Panc1 (cell line): ENCODE measurements around the gene IL2RA. TPM values are rescaled to one million over a fixed set of nuclear protein-coding genes. Genes with fewer than 3 reads are reported as not detected.

ENCODE experiments used
- ATAC-seq: fragments of 200-7000 bp; cut with Tn5 transposase; 2 replicates; pipeline ENCODE4 v1.9.1; 2020; ENCODE audit warnings: mild to moderate bottlenecking, moderate library complexity
- BruUV-seq: library from RNA; stranded (reverse); fragments of 400-500 nt; replicated peaks from 2 replicates; lab custom pipeline; 2021; lab: Mats Ljungman, UMichigan
- CTCF ChIA-PET: fragments of 300-600 bp; sonication (Branson Sonifier 250); formaldehyde crosslinking; loops from one replicate; lab custom pipeline; 2022; ENCODE audit warnings: antibody characterized with exemption; lab: Charles Lee
- POLR2A ChIA-PET: fragments of 300-600 bp; sonication (Branson Sonifier 250); formaldehyde crosslinking; loops from one replicate; lab custom pipeline; 2022; ENCODE audit warnings: antibody characterized with exemption; lab: Charles Lee
- DNase-seq: peaks from one replicate; pipeline ENCODE4 v3.0.0-alpha.2; 2010; ENCODE audit warnings: low read depth, low spot score
- H3K27ac ChIP-seq: 2 replicates; pipeline ENCODE4 v1.5.1; 2011; ENCODE audit warnings: mild to moderate bottlenecking, low read length, inconsistent platforms
- H3K27me3 ChIP-seq: fragments of 200-500 bp; sonication (Bioruptor generic); 2 replicates; pipeline ENCODE4 v1.6.0; 2014; ENCODE audit warnings: low read length, inconsistent platforms; ENCODE audit not compliant: control insufficient read depth, insufficient read depth
- H3K36me3 ChIP-seq: fragments of 200-500 bp; sonication (Bioruptor generic); 2 replicates; pipeline ENCODE4 v1.5.1; 2014; ENCODE audit warnings: inconsistent platforms, mild to moderate bottlenecking, low read length, moderate library complexity; ENCODE audit not compliant: control insufficient read depth, insufficient read depth
- H3K4me1 ChIP-seq: 2 replicates; pipeline ENCODE4 v1.5.1; 2011; ENCODE audit warnings: inconsistent platforms, mild to moderate bottlenecking, low read length, moderate library complexity; ENCODE audit not compliant: control insufficient read depth, insufficient read depth
- H3K4me3 ChIP-seq, 2 experiments: 2 replicates each; pipeline ENCODE4 v1.5.1; 2011 to 2012; ENCODE audit warnings: low read depth in 2 of 2, low read length in 2 of 2, mild to moderate bottlenecking in 2 of 2, inconsistent platforms in 1 of 2, moderate library complexity in 1 of 2
- H3K9me3 ChIP-seq: fragments of 200-500 bp; sonication (Bioruptor generic); 2 replicates; pipeline ENCODE4 v1.5.1; 2014; ENCODE audit warnings: low read depth, mild to moderate bottlenecking, inconsistent platforms, low read length, moderate library complexity; ENCODE audit not compliant: control insufficient read depth, insufficient read depth
- POLR2AphosphoS5 ChIP-seq: IDR thresholded peaks from 2 replicates; pipeline ENCODE4 v1.6.1; 2012; ENCODE audit warnings: mild to moderate bottlenecking, low read depth, low read length, moderate library complexity
- SIN3A ChIP-seq: IDR thresholded peaks from 2 replicates; pipeline ENCODE4 v1.6.1; 2012; ENCODE audit warnings: low read depth, mild to moderate bottlenecking, low read length, moderate library complexity, borderline replicate concordance; ENCODE audit not compliant: insufficient read depth
- TCF7L2 ChIP-seq: IDR thresholded peaks from 2 replicates; pipeline ENCODE4 v1.6.1; 2011; ENCODE audit warnings: mild to moderate bottlenecking, low read depth, low read length, inconsistent platforms
- in situ Hi-C: cut with HindIII; loops from 2 replicates; pipeline ENCODE4 v1.10.0; 2016; ENCODE audit warnings: low sequenced_read_pairs, low pct_unique_long_range_greater_than_20kb
- intact Hi-C: fragments of 100-400 bp; cut with micrococcal nuclease; formaldehyde crosslinking; loops from one replicate; pipeline ENCODE4 v1.10.0; 2022; ENCODE audit not compliant: unreplicated experiment
- total RNA-seq: library from RNA; stranded (reverse); gene quantifications from one replicate; pipeline ENCODE4 v1.2.1, GENCODE V29; 2021; ENCODE audit not compliant: unreplicated experiment
- TF ChIP-seq, protein P1 (sequence below), 2 experiments: IDR thresholded peaks; 2 replicates each; pipeline ENCODE4 v1.6.1; 2011 to 2012; ENCODE audit warnings: low read depth in 2 of 2, control low read depth in 1 of 2, low read length in 1 of 2, mild to moderate bottlenecking in 1 of 2, moderate library complexity in 1 of 2; ENCODE audit not compliant: insufficient read depth in 1 of 2
- TF ChIP-seq, protein P2 (sequence below): fragments of 450-650 bp; IDR thresholded peaks from 2 replicates; pipeline ENCODE4 v1.5.1; 2017; ENCODE audit warnings: mild to moderate bottlenecking

The IL2RA gene
- total RNA-seq, 1 experiment from 2014 or later = 0.33 TPM

DNA sequence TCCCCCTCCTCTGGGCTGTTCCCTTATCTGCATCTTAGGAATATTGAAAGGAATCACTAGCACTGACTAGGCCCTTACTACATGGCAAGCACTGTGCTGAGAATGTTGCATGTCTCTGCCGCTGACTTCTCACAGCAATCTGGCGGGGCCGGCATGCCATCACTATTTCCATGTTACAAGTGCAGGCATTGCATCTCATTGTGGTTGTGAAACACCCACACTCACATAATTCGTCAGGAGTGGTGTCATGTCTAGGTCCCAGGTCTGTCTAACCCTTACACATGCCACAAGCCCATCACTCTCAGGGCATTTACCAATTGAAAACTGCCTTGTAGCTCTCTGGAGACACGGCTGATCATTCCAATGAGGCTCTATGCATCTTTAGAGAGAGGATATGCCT, 8.5 kb upstream of the IL2RA start:
- in situ Hi-C loops = no loop called here

GRCh38 chr10:6069081-6069931, 7.1 kb upstream of the IL2RA start:
- Histone ChIP-seq H3K4me3 (no peak overlapping the region), H3K27me3 (peaks cover 2% of the 10 kb centered on the region; the same call in 1 of the 2 replicates), H3K36me3 (no peaks in the 10 kb centered on the region), H3K4me1 (no peaks in the 10 kb centered on the region), H3K27ac (no peak overlapping the region), H3K9me3 (no peaks in the 10 kb centered on the region)
- ChIA-PET CTCF (no interaction called here), POLR2A (no interaction called here)
- in situ Hi-C loops = no loop called here
- no peak for TF ChIP-seq TCF7L2
- TF ChIP-seq, protein P1, sequence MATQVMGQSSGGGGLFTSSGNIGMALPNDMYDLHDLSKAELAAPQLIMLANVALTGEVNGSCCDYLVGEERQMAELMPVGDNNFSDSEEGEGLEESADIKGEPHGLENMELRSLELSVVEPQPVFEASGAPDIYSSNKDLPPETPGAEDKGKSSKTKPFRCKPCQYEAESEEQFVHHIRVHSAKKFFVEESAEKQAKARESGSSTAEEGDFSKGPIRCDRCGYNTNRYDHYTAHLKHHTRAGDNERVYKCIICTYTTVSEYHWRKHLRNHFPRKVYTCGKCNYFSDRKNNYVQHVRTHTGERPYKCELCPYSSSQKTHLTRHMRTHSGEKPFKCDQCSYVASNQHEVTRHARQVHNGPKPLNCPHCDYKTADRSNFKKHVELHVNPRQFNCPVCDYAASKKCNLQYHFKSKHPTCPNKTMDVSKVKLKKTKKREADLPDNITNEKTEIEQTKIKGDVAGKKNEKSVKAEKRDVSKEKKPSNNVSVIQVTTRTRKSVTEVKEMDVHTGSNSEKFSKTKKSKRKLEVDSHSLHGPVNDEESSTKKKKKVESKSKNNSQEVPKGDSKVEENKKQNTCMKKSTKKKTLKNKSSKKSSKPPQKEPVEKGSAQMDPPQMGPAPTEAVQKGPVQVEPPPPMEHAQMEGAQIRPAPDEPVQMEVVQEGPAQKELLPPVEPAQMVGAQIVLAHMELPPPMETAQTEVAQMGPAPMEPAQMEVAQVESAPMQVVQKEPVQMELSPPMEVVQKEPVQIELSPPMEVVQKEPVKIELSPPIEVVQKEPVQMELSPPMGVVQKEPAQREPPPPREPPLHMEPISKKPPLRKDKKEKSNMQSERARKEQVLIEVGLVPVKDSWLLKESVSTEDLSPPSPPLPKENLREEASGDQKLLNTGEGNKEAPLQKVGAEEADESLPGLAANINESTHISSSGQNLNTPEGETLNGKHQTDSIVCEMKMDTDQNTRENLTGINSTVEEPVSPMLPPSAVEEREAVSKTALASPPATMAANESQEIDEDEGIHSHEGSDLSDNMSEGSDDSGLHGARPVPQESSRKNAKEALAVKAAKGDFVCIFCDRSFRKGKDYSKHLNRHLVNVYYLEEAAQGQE (IDR thresholded peaks at IDR 0.05; ENCODE audit: insufficient read depth in 1 of 2, low read depth in 2 of 2, low read length in 1 of 2) = no peak
- TF ChIP-seq SIN3A = no peak
- TF ChIP-seq POLR2AphosphoS5 = no peak
- TF ChIP-seq, protein P2, sequence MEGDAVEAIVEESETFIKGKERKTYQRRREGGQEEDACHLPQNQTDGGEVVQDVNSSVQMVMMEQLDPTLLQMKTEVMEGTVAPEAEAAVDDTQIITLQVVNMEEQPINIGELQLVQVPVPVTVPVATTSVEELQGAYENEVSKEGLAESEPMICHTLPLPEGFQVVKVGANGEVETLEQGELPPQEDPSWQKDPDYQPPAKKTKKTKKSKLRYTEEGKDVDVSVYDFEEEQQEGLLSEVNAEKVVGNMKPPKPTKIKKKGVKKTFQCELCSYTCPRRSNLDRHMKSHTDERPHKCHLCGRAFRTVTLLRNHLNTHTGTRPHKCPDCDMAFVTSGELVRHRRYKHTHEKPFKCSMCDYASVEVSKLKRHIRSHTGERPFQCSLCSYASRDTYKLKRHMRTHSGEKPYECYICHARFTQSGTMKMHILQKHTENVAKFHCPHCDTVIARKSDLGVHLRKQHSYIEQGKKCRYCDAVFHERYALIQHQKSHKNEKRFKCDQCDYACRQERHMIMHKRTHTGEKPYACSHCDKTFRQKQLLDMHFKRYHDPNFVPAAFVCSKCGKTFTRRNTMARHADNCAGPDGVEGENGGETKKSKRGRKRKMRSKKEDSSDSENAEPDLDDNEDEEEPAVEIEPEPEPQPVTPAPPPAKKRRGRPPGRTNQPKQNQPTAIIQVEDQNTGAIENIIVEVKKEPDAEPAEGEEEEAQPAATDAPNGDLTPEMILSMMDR = no peak
- ATAC-seq (no peak), DNase-seq (no peak)
- no TSS peak for BruUV-seq
- intact Hi-C loops = no loop called here

More for the DNA sequence above, 8.5 kb upstream of the IL2RA start:
- Histone ChIP-seq H3K36me3 (no peaks in the 10 kb centered on the region), H3K4me3 (no peak overlapping the region), H3K9me3 (no peaks in the 10 kb centered on the region), H3K27ac (no peak overlapping the region), H3K27me3 (peaks cover 2% of the 10 kb centered on the region; the same call in 1 of the 2 replicates), H3K4me1 (no peaks in the 10 kb centered on the region)
- CTCF ChIA-PET = no interaction called here
- no TSS peak for BruUV-seq
- intact Hi-C loops = no loop called here
- DNase-seq (no peak), ATAC-seq (no peak)
- TF ChIP-seq, protein P2 = no peak
- no peak for TF ChIP-seq TCF7L2
- TF ChIP-seq, protein P1 (IDR thresholded peaks at IDR 0.05; ENCODE audit: insufficient read depth in 1 of 2, low read depth in 2 of 2, low read length in 1 of 2) = no peak
- TF ChIP-seq SIN3A = no peak
- TF ChIP-seq POLR2AphosphoS5 = no peak
- POLR2A ChIA-PET = no interaction called here
